Measurements from ENCODE around the gene CEMIP2.

- TF ChIP-seq POLR2A (IDR thresholded peaks at IDR 0.05; ENCODE audit: low read length) (no peak), GATA1 (IDR thresholded peaks at IDR 0.05; ENCODE audit: low read depth, low read length) (no peak)
Measured at GRCh38 chr9:71740199-71740598, 28.1 kb downstream of the CEMIP2 start.

Data from erythroblast (primary cell).